GM12892 (cell line): ENCODE data around the gene IL1B.

ENCODE experiments used
- POLR2A ChIP-seq: IDR thresholded peaks from 2 replicates; pipeline ENCODE4 v1.6.1; 2011; ENCODE audit warnings: low read depth, low read length, control low read depth
- POLR2AphosphoS5 ChIP-seq: IDR thresholded peaks from 2 replicates; pipeline ENCODE4 v1.6.1; 2011; ENCODE audit warnings: low read depth, low read length, control low read depth
- TAF1 ChIP-seq: IDR thresholded peaks from 2 replicates; pipeline ENCODE4 v1.6.1; 2011; ENCODE audit warnings: low read depth, mild to moderate bottlenecking, control low read depth, low read length, borderline replicate concordance

- TF ChIP-seq POLR2AphosphoS5 (no peak), POLR2A (no peak), TAF1 (no peak)
Measured at GRCh38 chr2:112817082-112817689, 19.4 kb downstream of the IL1B start.
